Right atrium auricular region (tissue), 2 donors: ENCODE results near the gene TMEM232. TPM values are rescaled to one million over a fixed set of nuclear protein-coding genes. Genes with fewer than 3 reads are reported as not detected.
"Not testable (repeated sequence)": the region's sequence is repeated elsewhere in the genome, so short reads cannot be mapped to it uniquely, and the experiment has no call there.

Experiments
- DNase-seq: peaks from one replicate; pipeline ENCODE4 v3.0.0-alpha.2; 2019; ENCODE audit warnings: low spot score
- H3K27ac ChIP-seq, 2 donors: fragments of 200-600 bp; sonication (generic); 1 replicate in 1 of 2; 2 replicates in 1 of 2; pipeline ENCODE4 v1.5.1; 2016 to 2019
- H3K27me3 ChIP-seq, 2 donors: fragments of 200-600 bp; sonication (generic); one replicate each; pipeline versions ENCODE4 v1.5.1 to v1.6.0; 2017 to 2019
- H3K36me3 ChIP-seq: fragments of 200-600 bp; sonication (generic); one replicate; pipeline ENCODE4 v1.5.1; 2016
- H3K4me1 ChIP-seq, 2 donors: fragments of 200-600 bp; sonication (generic); one replicate each; pipeline versions ENCODE4 v1.5.1 to v1.6.0; 2017 to 2019
- H3K4me3 ChIP-seq, 2 donors: fragments of 200-600 bp; sonication (generic); 1 replicate in 1 of 2; 2 replicates in 1 of 2; pipeline ENCODE4 v1.5.1; 2017 to 2019; ENCODE audit warnings: mild to moderate bottlenecking in 1 of 2, moderate library complexity in 1 of 2
- H3K9me3 ChIP-seq, 2 donors: fragments of 200-600 bp; sonication (generic); one replicate each; pipeline ENCODE4 v1.5.1; 2019
- CTCF ChIP-seq, 2 donors: fragments of 200-600 bp; sonication (generic); IDR thresholded peaks; one replicate each; pipeline ENCODE4 v1.5.1; 2019; ENCODE audit warnings: antibody characterized with exemption in 2 of 2
- total RNA-seq, 2 donors: library from RNA; depleted of rRNA; stranded (reverse); fragments of >200 nt; gene quantifications; one replicate each; pipeline ENCODE4 v1.1.0, GENCODE V29; 2016

The TMEM232 gene
- total RNA-seq, 2 donors from 2014 or later = 1.1 to 1.2 TPM

- H3K9me3 ChIP-seq = no peaks in the 10 kb centered on the region
- H3K4me1 ChIP-seq = no peaks in the 10 kb centered on the region
- no peaks in the 10 kb centered on the region for H3K27me3 ChIP-seq
- no peak for DNase-seq
- TF ChIP-seq CTCF (IDR thresholded peaks at IDR 0.05) = no peak
- H3K4me3 ChIP-seq = no peak overlapping the region
- H3K27ac ChIP-seq = no peak overlapping the region
- H3K36me3 ChIP-seq = no peaks in the 10 kb centered on the region
These were observed 44.5 kb downstream of the TMEM232 start for GRCh38 chr5:110681953-110682352.

DNA sequence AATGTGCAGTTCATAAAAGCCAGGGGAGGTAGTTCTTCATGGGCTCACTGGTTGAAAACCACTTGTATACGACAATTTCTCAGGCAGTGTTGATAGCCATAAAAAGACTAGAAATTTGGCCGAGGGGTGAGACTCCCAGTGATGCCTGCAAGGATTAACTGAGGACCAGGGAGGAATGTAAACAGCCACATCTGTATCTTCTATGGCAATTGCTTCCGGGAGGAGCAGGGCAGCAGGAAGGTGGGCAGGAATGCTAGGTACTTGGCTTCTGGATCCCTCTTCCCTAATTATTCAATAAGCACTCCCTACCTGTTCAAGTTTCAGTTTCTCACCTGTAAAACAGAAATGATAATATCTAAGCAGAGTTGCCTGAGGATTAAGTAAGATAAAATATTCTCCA, 45.4 kb downstream of the TMEM232 start:
- Histone ChIP-seq H3K4me3 (no peak overlapping the region), H3K36me3 (no peaks in the 10 kb centered on the region), H3K27me3 (no peaks in the 10 kb centered on the region), H3K9me3 (no peaks in the 10 kb centered on the region), H3K27ac (no peak overlapping the region), H3K4me1 (no peaks in the 10 kb centered on the region)
- DNase-seq = no peak
- no peak for TF ChIP-seq CTCF (IDR thresholded peaks at IDR 0.05)

- not testable (repeated sequence) for H3K9me3 ChIP-seq, H3K36me3 ChIP-seq, H3K4me1 ChIP-seq, H3K27ac ChIP-seq, DNase-seq, H3K4me3 ChIP-seq, H3K27me3 ChIP-seq
These were observed 49.9 kb downstream of the TMEM232 start for GRCh38 chr5:110676554-110676953.

DNA sequence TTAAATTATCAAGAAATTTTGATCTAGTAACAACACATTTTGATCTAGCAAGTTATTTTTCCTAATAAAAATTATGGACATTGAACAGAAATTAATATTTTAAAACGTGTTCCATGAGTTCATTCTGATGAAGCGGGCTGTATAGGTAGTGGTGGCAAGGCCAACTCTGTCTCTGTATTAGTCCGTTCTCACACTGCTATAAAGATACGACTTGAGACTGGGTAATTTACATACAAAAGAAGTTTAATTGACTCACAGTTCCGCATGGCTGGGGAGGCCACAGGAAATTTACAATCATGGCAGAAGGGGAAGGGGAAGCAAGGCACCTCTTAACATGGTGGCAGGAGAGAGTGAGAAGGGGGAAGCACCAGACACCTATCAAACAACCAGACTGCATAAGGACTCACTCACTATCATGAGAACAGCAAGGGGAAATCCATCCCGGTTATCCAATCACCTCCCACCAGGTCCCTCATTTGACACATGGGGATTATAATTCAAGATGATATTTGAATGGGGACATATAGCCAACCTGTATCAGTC, 61.2 kb downstream of the TMEM232 start:
- Histone ChIP-seq H3K4me3 (no peak overlapping the region), H3K27ac (no peak overlapping the region), H3K4me1 (no peaks in the 10 kb centered on the region), H3K27me3 (no peaks in the 10 kb centered on the region), H3K36me3 (no peaks in the 10 kb centered on the region), H3K9me3 (no peaks in the 10 kb centered on the region)
- no peak for TF ChIP-seq CTCF (IDR thresholded peaks at IDR 0.05)
- DNase-seq = no peak

DNA sequence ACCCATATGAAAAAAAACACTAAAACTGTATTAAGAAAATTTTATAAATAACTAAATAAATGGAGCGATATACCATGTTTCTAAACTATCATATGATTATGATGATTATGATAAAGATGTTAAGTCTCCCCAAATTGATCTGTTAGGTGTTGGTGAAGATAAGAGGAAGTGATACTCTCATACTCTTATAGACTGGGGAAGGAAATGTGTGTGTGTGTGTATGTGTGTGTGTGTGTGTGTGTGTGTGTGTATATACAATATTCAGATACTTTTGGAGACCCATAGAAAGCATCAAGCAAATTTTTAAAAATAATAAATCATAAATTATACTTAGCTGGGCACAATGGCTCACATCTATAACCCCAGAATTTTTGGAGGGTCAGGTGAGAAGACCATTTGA, 62.9 kb downstream of the TMEM232 start:
- Histone ChIP-seq H3K36me3 (no peaks in the 10 kb centered on the region), H3K4me3 (no peak overlapping the region), H3K27me3 (no peaks in the 10 kb centered on the region), H3K4me1 (no peaks in the 10 kb centered on the region), H3K27ac (no peak overlapping the region), H3K9me3 (no peaks in the 10 kb centered on the region)
- DNase-seq = no peak
- TF ChIP-seq CTCF (IDR thresholded peaks at IDR 0.05) = no peak

GRCh38 chr5:110658006-110658405, 68.5 kb downstream of the TMEM232 start:
- H3K4me1 ChIP-seq = no peaks in the 10 kb centered on the region
- no peak for TF ChIP-seq CTCF (IDR thresholded peaks at IDR 0.05)
- H3K9me3 ChIP-seq = no peaks in the 10 kb centered on the region
- H3K27me3 ChIP-seq = no peaks in the 10 kb centered on the region
- H3K36me3 ChIP-seq = no peaks in the 10 kb centered on the region
- no peak overlapping the region for H3K27ac ChIP-seq
- no peak for DNase-seq
- no peak overlapping the region for H3K4me3 ChIP-seq
